Hepatocyte (in vitro differentiated cells): ENCODE results near the gene RTTN.

Experiments used
- CTCF ChIP-seq: fragments of 200-600 bp; sonication (generic); IDR thresholded peaks from 2 replicates; pipeline ENCODE4 v1.5.1; 2016; ENCODE audit warnings: antibody characterized with exemption, mild to moderate bottlenecking; ENCODE audit not compliant: poor library complexity
- EZH2 ChIP-seq: fragments of 200-600 bp; sonication (generic); IDR thresholded peaks from 2 replicates; pipeline ENCODE4 v1.6.1; 2016; ENCODE audit warnings: antibody characterized with exemption, mild to moderate bottlenecking, borderline replicate concordance
- EZH2phosphoT487 ChIP-seq: fragments of 200-600 bp; sonication (generic); IDR thresholded peaks from one replicate; pipeline ENCODE4 v1.6.1; 2018; ENCODE audit warnings: antibody characterized with exemption, mild to moderate bottlenecking, low read depth, moderate library complexity; ENCODE audit not compliant: unreplicated experiment, severe bottlenecking

- TF ChIP-seq CTCF (no peak), EZH2 (no peak), EZH2phosphoT487 (no peak)
These were observed 53.9 kb downstream of the RTTN start for GRCh38 chr18:70151614-70152013.
